ENCODE data around the gene COMP.

Gene COMP

DNA sequence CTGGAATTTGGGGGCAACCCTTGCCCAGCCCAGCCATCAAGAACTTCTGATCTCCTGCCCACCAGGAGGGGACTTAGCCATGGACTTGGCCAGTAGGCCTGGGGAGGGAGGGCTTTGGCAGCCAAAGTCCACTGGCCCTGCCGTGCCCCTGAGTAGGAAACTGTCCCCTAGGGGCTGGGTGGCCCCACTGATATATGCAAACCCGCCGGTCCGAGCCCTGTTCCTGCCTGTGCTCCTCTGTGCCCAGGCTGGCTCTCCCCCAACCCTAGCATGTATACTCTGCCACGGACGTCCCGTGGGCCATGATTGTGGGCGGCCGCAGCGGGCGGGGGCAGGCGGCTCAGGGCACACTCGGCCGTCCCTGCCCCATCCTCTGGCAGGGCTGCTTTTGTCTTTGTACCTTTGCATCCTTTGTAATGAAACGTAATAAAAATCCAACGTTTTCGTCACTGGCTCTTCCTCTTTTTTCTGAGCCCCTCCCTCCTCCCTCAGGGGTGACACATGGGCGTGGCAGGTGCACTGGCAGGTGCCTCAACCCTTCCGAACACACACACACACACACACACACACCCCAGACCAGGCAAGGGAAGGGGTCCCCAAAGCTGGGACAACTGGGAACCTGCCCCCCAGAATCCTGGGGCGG is 9.1 kb downstream of the COMP start:
- Histone ChIP-seq H3K36me3 (ENCODE audit: control insufficient read depth, low read length) (no peaks in the 10 kb centered on the region), H3K27me3 (ENCODE audit: control insufficient read depth, low read length) (no peaks in the 10 kb centered on the region), H3K9me3 (ENCODE audit: control insufficient read depth, insufficient read depth, low read length) (no peaks in the 10 kb centered on the region), H3K9me2 (replicated peaks; ENCODE audit: control insufficient read depth, low read length) (no peaks in the 10 kb centered on the region), H3K27ac (ENCODE audit: low read depth, low read length) (no peak overlapping the region), H3K4me2 (ENCODE audit: low read length) (no peak overlapping the region), H3K79me2 (ENCODE audit: control insufficient read depth, low read length) (no peaks in the 10 kb centered on the region), H3K4me3 (ENCODE audit: low read length) (no peak overlapping the region), H3F3A (ENCODE audit: control insufficient read depth, insufficient read depth) (0 out of 2 replicates have a peak, but pooled peaks cover 3% of the 10 kb centered on the region), H4K20me1 (ENCODE audit: control insufficient read depth, insufficient read depth, low read depth, low read length) (no peaks in the 10 kb centered on the region), H3K4me1 (ENCODE audit: control insufficient read depth, low read length) (peaks cover 7% of the 10 kb centered on the region)
- TF ChIP-seq, protein P1, sequence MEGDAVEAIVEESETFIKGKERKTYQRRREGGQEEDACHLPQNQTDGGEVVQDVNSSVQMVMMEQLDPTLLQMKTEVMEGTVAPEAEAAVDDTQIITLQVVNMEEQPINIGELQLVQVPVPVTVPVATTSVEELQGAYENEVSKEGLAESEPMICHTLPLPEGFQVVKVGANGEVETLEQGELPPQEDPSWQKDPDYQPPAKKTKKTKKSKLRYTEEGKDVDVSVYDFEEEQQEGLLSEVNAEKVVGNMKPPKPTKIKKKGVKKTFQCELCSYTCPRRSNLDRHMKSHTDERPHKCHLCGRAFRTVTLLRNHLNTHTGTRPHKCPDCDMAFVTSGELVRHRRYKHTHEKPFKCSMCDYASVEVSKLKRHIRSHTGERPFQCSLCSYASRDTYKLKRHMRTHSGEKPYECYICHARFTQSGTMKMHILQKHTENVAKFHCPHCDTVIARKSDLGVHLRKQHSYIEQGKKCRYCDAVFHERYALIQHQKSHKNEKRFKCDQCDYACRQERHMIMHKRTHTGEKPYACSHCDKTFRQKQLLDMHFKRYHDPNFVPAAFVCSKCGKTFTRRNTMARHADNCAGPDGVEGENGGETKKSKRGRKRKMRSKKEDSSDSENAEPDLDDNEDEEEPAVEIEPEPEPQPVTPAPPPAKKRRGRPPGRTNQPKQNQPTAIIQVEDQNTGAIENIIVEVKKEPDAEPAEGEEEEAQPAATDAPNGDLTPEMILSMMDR (IDR thresholded peaks at IDR 0.05; ENCODE audit: low read depth, low read length, poor library complexity, severe bottlenecking), result no peak

DNA sequence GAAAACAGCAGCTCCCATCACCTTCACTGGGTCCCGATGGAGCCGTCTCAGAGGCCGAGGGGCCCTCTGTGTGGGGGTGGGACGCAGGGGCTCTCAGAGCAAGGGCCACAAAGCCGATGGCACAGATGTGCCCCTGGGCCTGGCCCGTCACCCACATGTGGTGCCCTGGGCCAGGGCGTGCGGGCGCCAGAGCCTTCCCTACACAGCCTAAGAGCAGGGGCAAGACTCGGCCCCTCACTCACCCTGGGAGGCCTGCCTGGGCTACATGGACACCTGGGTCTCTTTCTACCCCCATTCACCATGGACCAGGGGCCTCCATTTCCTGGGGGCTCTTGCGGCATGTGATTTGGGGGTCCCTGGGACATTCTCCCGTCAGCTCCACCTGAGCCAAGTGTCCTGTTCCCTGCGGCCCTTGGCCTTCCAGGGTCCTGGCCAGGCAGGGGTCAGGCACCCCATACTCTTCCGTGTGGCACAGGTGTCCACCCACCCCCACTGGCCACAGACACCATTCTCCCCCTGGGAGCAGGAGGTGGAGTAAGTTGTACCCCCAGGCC is 10.0 kb downstream of the COMP start:
- no peak overlapping the region for H3K27ac ChIP-seq (ENCODE audit: low read depth, low read length)
- no peaks in the 10 kb centered on the region for H3K9me3 ChIP-seq (ENCODE audit: control insufficient read depth, insufficient read depth, low read length)
- no peaks in the 10 kb centered on the region for H3K36me3 ChIP-seq (ENCODE audit: control insufficient read depth, low read length)
- no peak overlapping the region for H3K4me2 ChIP-seq (ENCODE audit: low read length)
- H3K27me3 ChIP-seq (ENCODE audit: control insufficient read depth, low read length), result no peaks in the 10 kb centered on the region
- no peaks in the 10 kb centered on the region for H4K20me1 ChIP-seq (ENCODE audit: control insufficient read depth, insufficient read depth, low read depth, low read length)
- TF ChIP-seq, protein P1 (IDR thresholded peaks at IDR 0.05; ENCODE audit: low read depth, low read length, poor library complexity, severe bottlenecking), result no peak
- no peak for TF ChIP-seq EZH2phosphoT487 (IDR thresholded peaks at IDR 0.05; ENCODE audit: borderline replicate concordance, low read length)
- H3K4me1 ChIP-seq (ENCODE audit: control insufficient read depth, low read length), result peaks cover 7% of the 10 kb centered on the region
- H3K79me2 ChIP-seq (ENCODE audit: control insufficient read depth, low read length), result no peaks in the 10 kb centered on the region
- H3F3A ChIP-seq (ENCODE audit: control insufficient read depth, insufficient read depth), result no peaks in the 10 kb centered on the region
- no peaks in the 10 kb centered on the region for H3K9me2 ChIP-seq (replicated peaks; ENCODE audit: control insufficient read depth, low read length)
- H3K4me3 ChIP-seq (ENCODE audit: low read length), result no peak overlapping the region

DNA sequence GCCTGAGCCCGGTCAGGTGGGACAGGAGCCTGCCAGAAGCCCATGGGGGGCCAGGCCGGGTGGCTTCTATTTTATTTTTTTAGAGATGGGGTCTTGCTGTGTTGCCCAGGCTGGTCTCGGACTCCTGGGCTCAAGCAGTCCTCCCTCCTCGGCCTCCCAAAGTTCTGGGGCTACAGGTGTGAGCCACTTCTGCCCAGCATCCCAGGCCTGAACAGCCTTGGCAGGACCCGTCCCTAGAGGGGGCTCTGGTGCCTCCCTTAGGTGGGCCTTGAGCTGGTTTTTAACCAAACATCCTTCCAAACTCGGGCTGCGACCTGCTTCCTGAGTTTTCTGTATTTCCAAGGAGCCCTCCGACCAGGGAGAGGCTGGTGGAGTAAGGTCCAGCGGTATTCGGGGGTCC is 10.5 kb downstream of the COMP start:
- H3K9me2 ChIP-seq (replicated peaks; ENCODE audit: control insufficient read depth, low read length), result no peaks in the 10 kb centered on the region
- H3K4me1 ChIP-seq (ENCODE audit: control insufficient read depth, low read length), result peaks cover 7% of the 10 kb centered on the region
- H3K27me3 ChIP-seq (ENCODE audit: control insufficient read depth, low read length), result no peaks in the 10 kb centered on the region
- H3F3A ChIP-seq (ENCODE audit: control insufficient read depth, insufficient read depth), result no peaks in the 10 kb centered on the region
- H3K4me3 ChIP-seq (ENCODE audit: low read length), result no peak overlapping the region
- no peaks in the 10 kb centered on the region for H3K9me3 ChIP-seq (ENCODE audit: control insufficient read depth, insufficient read depth, low read length)
- H3K27ac ChIP-seq (ENCODE audit: low read depth, low read length), result no peak overlapping the region
- H3K36me3 ChIP-seq (ENCODE audit: control insufficient read depth, low read length), result no peaks in the 10 kb centered on the region
- no peak for TF ChIP-seq EZH2phosphoT487 (IDR thresholded peaks at IDR 0.05; ENCODE audit: borderline replicate concordance, low read length)
- TF ChIP-seq, protein P1 (IDR thresholded peaks at IDR 0.05; ENCODE audit: low read depth, low read length, poor library complexity, severe bottlenecking), result peak; percentile 21
- no peaks in the 10 kb centered on the region for H3K79me2 ChIP-seq (ENCODE audit: control insufficient read depth, low read length)
- H3K4me2 ChIP-seq (ENCODE audit: low read length), result no peak overlapping the region
- H4K20me1 ChIP-seq (ENCODE audit: control insufficient read depth, insufficient read depth, low read depth, low read length), result no peaks in the 10 kb centered on the region
